Amniotic epithelial cell (primary cell): ENCODE results near the gene ST6GALNAC3.
A peak's percentile ranks its signal among the peaks of the same experiment; 100 is the strongest.

Experiments used
- DNase-seq: peaks from one replicate; pipeline ENCODE4 v3.0.0-alpha.2; 2010; ENCODE audit warnings: low read depth

Gene ST6GALNAC3

DNA sequence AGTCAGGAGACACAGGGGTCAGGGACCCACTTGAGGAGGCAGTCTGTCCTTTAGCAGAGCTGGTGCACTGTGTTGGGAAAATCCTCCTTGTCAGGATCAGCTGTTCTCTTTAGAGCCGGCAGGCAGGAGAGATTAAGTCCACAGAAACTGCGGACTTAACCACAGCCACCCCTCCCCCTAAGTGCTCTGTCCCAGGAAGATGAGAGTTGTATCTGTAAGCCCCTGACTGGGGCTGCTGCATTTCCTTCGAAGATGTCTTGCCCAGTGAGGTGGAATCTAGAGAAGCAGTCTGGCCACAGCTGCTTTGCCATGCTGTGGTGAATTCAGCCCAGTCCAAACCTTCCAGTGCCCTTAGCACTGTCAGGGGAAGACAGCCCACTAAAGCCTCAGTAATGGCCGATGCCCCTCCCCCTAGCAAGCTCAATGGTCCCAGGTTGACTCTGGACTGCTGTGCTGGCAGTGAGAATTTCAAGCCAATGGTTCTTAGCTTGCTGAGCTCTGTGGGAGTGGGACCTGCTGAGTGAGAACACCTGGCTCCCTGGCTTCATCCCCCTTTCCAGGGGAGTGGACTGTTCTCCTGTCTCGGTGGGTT is 172.8 kb downstream of the ST6GALNAC3 start:
- no peak for DNase-seq

GRCh38 chr1:76250271-76250670 is 175.7 kb downstream of the ST6GALNAC3 start:
- no peak for DNase-seq

- DNase-seq, result no peak
Observed at GRCh38 chr1:76252431-76252830, 177.9 kb downstream of the ST6GALNAC3 start.

DNA sequence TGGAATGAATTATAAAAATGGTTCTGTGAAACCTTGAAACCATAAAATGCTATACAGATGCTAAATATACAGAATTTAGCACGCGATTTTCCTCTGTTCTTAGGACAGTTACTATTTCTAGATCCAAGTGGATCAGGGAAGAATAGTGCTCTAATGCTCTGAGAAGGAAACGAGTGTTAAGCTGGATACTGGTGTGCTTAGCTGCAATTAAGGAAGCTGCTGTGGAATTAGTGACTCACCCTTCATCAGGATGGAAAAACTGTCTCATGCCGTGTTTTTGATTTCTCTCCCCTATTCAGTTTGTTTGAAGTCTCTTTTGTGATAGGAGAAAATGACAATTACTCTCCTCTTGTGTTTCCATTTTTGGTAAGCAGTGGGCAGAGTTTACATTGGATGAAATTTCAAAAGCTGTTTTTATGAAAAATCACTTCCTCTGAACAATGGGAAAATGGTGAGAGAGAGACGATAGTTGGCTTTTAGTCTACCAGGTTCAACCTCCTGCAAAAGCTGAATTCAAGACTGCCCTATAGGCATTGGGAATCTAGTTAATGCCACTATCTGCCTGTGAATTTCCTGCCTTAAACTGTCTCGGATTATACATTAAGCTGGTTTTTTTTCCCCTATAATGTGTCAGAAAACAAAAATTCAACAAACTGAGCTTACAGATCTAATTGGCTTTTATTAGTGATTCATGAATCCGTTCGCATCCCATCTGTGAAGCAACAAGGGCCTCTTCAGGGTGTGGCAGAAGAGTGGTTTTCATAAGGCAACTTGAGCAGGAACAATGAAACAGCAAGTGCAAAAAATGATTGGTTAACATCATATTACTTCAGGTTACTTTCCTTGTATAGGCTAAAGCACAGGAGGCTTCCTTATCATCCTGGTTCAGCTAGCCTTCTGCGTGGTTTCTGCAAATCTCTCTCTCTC is 179.8 kb downstream of the ST6GALNAC3 start:
- DNase-seq, result no peak

GRCh38 chr1:76256289-76257223 is 182.0 kb downstream of the ST6GALNAC3 start:
- DNase-seq, result no peak

- DNase-seq, result no peak
Observed at GRCh38 chr1:76257823-76258222, 183.3 kb downstream of the ST6GALNAC3 start.

DNA sequence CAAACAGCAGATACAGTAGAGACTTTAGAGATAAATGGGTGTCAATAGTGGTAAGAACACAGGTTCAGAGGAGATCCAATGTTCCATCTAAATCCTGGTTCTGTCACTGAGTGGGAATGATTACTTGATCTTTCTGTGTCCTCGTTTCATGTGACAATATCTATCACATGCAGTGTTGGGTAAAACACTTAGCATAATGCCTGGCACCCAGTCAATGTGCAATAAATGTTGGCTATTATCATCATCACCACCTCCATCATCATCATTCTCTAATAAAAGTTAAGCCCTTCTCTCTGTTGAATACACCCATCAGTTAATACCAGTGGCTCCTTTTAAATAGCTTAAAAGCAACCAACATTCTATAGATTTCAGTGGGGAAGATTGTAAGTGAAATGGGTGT is 184.7 kb downstream of the ST6GALNAC3 start:
- no peak for DNase-seq

- no peak for DNase-seq
Observed at GRCh38 chr1:76260279-76260678, 185.7 kb downstream of the ST6GALNAC3 start.

DNA sequence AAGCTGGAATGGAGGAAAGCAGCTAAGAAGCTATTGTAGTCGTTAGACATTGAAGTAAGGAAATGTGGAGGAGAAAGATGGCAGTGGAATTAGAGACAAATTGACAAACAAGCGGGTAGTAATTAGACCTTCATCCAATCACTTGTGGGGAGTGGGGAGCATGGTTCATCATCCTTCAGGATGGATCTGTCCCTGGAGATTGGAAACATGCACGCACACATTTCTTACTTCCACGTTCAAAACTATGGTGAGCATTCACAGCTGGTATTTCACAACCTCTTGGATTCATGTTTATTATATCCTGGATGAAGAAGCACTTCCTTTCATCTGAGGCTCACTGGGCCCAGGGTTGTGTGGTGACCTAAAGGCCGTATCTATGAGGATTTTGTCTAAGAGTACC is 188.1 kb downstream of the ST6GALNAC3 start:
- DNase-seq, result no peak

- DNase-seq, result no peak
Observed at GRCh38 chr1:76264642-76265041, 190.1 kb downstream of the ST6GALNAC3 start.

GRCh38 chr1:76266762-76267161 is 192.2 kb downstream of the ST6GALNAC3 start:
- DNase-seq, result no peak

DNA sequence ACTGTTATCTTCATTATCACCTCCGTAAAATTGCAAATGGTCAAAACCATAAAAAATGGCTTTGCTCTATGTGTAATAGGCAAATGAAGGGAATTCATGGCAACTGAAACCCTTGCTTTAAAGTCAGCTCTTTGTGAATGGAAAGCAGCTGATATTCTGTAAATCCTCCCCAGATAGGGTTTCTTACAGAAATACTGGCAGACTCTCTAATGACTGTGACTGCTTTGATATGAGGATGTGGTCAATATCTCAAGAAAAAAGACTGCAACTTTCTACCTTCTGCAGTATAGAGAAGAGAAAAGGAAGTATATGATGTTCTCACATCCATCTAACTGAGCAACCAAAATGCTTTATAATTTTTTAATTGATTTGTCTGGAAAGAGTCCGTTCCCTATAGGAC is 193.1 kb downstream of the ST6GALNAC3 start:
- DNase-seq, result no peak

- no peak for DNase-seq
Observed at GRCh38 chr1:76268341-76268740, 193.8 kb downstream of the ST6GALNAC3 start.

- peak; percentile 67 for DNase-seq
Observed at GRCh38 chr1:76269155-76269554, 194.6 kb downstream of the ST6GALNAC3 start.

GRCh38 chr1:76274302-76274701 is 199.8 kb downstream of the ST6GALNAC3 start:
- DNase-seq, result no peak

- no peak for DNase-seq
Observed at GRCh38 chr1:76274718-76275117, 200.2 kb downstream of the ST6GALNAC3 start.

DNA sequence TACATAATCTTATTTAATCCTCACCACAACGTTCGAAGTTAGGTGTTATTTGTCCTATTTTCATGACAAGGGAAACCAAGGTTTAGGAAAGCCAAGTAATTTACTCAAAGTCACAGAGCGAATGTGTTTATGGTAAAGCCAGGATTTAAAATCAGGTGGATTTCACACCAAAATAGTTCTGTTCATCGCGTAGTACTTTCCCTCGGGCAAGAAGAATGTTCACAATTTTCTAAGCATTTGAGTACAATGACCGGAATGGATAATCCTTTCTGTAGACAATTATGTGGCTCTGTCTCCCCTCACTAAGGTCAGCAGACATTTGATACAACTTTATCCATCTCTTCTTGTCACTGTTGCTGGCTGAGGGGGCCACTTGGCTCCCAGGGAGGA is 204.2 kb downstream of the ST6GALNAC3 start:
- DNase-seq, result no peak

DNA sequence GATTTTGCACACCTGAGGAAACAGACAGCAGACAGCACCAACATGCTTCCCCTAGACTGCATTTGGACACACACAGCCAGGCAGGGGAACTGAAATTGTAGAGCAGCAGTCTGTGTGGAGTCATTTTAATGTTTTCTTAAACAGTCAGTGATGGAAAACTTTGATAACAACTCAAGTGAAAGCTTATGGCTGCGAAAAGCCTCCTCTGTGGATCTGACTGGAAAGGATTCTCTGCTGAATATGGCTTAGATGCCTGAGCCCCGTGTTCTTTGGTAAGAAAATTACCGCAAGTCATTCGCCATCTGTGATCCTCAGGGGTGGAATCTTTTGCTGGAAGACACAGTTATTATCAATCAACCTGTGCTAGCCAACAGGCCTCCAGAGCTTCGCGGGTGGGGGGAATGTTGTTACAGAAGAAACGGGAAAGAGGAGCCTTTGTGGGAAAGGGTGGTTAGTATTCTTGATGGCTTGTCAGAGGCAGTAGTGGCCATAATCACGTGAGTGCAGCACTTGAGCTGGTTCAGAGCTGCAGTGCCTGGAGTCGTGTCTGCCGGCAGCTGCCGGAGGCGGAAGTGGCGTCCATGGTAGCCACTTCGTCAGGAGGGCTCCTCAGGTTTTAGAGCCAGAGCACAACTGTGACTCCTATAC is 204.7 kb downstream of the ST6GALNAC3 start:
- DNase-seq, result peak; percentile 26

DNA sequence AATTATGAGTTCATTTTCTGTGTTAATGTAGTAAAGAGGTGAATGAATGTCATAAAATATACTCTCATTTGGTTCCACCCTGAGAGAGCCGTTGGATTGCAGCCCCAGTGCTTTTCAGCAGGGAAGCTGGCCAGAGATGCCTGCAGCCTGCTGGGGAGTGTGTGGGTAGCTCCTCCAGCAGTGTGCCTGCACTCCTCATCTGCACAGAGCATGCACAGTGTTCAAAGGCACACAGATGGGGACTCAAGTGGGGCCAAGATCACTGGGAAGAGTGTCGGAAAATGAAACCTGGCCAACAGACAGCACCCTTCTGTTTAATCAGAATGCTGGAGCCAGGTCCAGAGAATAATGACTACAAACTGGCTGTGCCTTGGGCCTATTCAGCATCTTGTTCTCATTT is 206.8 kb downstream of the ST6GALNAC3 start:
- no peak for DNase-seq

- DNase-seq, result no peak
Observed at GRCh38 chr1:76284842-76285241, 210.3 kb downstream of the ST6GALNAC3 start.

GRCh38 chr1:76285578-76286135 is 211.1 kb downstream of the ST6GALNAC3 start:
- no peak for DNase-seq

DNA sequence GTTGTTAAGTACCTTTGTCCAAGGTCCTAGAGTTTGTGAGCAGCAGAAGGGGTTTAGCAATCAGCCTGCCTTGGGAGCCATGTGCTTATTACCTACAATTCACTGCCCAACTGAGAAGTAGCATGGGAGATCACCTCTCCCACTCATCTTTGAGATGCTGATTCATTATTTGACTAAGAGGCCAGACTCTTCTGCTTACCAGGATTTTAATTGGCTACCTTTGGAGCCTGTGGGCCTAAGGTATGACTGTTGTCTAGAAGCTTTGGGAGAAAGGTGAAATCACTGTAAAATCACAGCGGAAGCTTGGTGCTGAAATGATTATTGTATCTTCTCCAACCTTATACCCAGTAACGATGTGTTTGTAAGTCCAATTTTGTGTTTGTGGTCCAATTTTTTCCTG is 213.4 kb downstream of the ST6GALNAC3 start:
- DNase-seq, result no peak
